Mucosa of gallbladder (tissue), 1 donor: ENCODE measurements around the gene RAP1A. TPM values are rescaled to one million over a fixed set of nuclear protein-coding genes. Genes with fewer than 3 reads are reported as not detected.
A peak's percentile ranks its signal among the peaks of the same experiment; 100 is the strongest.
"Not testable (repeated sequence)": the region's sequence is repeated elsewhere in the genome, so short reads cannot be mapped to it uniquely, and the experiment has no call there.

ENCODE experiments used
- DNase-seq: peaks from one replicate; pipeline ENCODE4 v3.0.0-alpha.2; 2020; ENCODE audit warnings: low spot score
- total RNA-seq: library from RNA; stranded (reverse); gene quantifications from one replicate; pipeline ENCODE4 v1.2.1, GENCODE V29; 2021
- donor health status: DM: no; HTN: no; CAD: no.

The RAP1A gene
- total RNA-seq, 1 donor from 2014 or later: 93.0 TPM

DNA sequence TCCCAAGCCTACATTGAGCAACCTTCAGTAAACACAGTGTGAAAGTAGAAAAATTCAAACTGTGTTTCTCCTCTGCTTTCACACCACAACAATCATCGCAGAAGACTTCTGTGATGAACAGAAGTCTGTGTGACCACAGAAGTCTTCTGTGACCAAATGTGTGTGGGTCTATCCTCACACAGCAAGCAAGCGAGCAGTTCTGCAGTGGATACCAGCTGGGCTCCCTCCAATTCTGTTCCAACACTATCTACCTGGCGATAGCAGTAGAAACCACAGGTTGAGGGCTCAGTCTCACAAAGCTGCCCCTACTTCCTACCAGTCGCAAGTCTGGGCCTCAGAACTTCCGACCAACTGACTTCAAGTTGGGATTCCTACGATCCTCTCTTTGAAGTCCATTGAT lies 21.0 kb upstream of the RAP1A start:
- no peak for DNase-seq

DNA sequence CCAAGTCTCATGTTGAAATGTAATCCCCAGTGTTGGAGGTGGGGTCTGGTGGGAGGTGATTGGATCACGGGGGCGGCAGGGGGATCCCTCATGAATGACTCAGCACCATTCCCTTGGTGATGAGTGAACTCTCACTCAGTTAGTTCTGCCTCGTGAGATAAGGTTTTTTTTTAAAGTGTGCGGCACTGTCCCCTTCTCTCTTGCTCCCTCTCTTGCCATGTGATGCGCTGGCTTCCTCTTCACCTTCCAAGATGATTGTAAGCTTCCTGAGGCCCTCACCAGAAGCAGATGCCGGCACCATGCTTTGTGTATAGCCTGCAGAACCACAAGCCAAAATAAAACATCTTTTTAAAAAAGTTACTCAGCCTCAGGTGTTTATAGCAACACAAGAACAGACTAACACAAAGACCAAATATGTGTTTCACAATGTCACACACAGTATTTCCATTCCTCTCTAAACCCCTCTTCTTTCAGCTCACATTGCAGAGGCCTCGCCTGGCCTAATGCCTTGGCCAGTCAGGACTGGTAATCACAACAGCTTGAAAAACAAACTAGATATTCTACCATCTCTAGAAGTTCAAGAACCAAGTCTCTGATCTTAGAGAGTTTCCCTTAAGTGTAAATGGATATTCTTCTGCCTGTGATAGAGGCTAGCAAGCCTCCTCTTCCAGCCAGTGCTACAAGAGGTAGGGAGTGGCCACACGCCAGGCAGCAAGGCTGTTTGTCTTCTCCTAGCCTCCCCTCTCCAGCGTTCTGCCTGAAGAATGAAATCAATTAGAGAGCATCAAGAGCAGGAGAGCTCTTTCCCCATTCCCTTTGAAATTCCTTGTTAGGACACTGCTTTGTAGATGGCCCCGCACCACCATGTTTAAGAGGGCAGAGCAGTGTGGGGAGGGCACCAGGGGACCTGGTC lies 19.6 kb upstream of the RAP1A start:
- DNase-seq: no peak

DNA sequence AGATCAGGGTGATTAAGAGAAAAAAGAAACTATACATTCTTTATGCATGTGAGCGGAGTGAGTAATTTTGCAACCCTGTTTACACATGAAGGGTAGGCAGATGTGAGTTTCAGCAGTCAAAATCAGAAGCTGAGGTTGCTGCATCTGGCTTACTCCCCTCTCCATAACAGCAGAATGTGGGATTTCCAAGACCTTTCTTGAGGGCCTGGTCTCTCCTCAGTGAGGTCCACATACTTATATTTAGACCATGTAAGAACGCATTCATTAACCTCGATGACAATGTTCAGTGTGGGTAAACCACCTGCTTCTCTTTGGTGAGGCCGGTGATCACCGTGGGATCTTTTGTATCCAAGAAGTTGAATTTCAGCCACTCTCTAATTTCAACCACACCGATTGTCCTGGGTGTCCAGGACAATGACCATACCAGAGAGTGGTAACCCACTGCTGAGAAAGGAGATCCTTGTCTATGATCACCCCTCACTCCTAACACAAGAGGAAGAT lies 18.7 kb upstream of the RAP1A start:
- DNase-seq: no peak

DNA sequence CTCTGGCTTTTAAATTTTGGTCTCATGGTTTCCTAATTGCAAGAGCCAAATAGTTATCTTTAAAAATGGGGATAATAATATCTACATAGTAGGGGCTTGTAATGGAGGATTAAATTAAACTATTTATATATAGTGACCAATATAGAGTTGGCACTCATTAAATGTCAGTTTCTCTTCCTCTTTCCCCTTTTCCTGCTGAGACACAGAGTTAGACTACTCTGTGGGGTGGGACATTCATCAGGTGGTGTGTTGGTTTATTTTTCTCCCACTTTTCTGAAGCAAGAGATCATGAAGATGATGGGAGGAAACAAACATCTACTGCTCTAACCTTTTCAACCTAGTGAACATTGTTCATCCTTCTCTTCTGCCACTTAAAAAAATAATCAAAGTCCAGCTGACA lies 17.3 kb upstream of the RAP1A start:
- DNase-seq: no peak

DNA sequence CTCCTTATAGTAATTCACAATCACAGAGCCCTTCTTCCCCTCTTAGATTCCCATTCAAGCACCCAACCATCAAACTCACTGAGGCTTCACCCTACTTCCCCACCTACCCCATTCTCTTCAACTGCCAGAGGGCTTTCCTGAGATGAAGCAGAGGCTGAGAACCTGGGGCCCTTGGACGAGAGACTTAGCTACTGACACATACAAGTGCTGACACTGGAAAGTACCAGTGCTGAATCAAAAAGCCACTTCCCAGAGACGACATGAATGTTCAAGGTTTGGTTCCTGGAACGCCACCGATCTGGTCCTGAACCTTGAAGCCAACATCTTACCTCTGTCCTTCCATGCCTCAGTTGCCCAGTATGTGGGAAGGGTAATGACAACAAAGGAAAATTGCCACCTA lies 16.6 kb upstream of the RAP1A start:
- no peak for DNase-seq

GRCh38 chr1:111603979-111604378 lies 15.6 kb upstream of the RAP1A start:
- peak; percentile 48 for DNase-seq

- no peak for DNase-seq
Measured at GRCh38 chr1:111604931-111605330, 14.7 kb upstream of the RAP1A start.

GRCh38 chr1:111605576-111605975 lies 14.0 kb upstream of the RAP1A start:
- DNase-seq: no peak

DNA sequence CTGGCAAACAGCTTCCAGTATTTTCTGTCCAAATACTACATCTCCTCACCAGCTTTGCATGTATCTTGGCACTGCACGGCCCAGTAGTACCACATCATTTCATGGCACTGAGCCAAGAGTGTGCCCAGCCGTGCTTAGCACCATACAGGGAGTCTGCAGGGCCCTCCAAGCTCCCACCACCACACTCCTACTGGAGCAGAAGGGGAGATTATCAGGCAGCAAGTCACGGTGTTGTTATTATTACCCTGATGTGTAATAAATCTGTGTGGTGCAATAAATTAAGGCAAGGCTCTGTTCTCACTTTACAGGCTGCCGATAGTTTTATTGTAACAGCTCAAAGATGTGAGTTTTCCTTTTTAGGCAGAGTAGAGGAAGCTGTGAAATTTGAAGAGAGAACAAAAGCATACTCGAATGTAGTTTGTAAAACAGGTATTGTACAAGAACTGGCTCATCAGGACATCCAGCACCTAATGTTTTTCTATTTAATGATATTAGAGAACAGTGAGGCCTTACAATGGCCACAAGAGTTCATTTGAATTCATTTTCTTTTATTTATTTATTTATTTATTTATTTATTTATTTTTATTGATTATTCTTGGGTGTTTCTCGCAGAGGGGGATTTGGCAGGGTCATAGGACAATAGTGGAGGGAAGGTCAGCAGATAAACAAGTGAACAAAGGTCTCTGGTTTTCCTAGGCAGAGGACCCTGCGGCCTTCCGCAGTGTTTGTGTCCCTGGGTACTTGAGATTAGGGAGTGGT lies 13.0 kb upstream of the RAP1A start:
- not testable (repeated sequence) for DNase-seq

- not testable (repeated sequence) for DNase-seq
Measured at GRCh38 chr1:111608528-111608927, 11.1 kb upstream of the RAP1A start.

DNA sequence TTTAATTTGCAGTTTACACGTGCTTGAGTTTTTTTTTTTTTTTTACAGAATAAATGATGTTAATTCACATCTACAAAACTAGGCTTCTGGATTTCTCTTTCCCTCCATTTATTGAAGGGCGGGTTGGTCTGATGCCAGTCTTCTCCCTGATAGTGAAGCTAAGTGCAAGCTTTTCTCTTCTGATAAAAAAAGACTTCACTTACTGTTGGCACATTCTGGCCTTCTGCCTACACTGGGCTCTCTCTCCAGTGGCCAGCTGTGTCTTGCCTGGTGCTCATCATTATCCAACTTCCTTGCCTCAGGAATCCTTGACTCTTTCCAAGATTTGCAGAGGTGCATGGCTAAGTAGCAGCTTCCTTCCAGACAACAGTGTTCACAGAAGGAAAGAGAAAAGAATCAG lies 7.6 kb upstream of the RAP1A start:
- no peak for DNase-seq

DNA sequence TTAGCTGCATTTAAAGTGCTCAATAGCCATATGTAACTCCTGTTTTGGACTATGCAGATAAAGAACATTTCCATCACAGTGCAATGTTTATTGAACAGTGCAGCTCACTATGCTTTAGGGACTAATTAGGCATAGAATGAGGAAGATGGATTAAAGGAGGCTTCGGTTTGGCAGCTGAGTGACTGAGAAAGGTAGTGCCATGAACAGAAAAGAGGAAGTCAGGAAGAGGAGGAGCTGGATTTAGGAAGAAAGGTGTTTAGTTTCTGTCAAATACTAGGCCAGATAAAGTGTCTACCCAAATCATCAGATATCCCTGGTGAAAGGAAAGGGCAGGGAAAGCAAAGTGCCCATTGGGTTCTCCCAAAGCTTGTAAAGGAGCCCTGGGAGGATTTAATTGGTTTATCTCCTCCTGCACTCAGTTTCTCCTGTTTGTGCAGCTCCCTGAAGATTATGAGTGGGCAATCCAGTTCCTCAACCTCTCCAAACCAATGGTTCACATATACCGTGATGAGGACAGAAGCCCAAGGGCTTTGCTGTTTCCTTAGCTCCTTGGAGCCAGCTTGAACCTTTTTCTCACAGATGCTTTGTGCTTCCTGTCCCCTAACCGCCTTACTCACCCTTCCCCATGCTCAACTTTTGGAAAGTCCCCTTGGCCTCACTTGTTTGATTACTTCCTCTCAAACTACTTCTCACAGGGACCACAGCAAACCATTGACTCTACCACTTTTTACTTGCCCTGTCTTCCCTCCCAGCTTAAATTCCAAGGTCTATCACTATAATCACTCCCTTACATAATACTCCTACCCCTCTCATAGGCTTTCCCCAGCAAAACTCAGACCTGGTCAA lies 3.5 kb upstream of the RAP1A start:
- DNase-seq: no peak

DNA sequence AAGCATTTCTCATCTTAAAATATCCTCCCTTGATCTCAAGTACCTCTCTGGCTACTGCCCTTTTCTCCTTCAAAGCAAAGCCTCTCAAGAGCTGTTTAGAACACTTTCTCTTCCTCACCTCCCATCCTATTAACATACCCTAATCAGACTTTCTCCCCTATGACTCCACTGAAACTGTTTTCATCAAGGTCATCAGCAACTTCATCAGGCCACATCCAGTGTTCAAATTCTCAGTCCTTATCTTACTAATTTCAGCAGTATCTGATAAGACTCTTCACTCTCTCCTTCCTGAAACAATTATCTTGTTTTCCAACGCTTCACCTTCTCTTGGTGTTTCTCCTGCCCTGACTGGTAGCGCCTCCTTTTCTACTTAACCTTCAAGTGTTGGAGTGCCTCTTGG lies 1.5 kb upstream of the RAP1A start:
- DNase-seq: no peak

- DNase-seq: no peak
Measured at GRCh38 chr1:111618961-111619634, 491 bp upstream of the RAP1A start.

GRCh38 chr1:111620441-111620971 lies 917 bp downstream of the RAP1A start:
- DNase-seq: no peak

DNA sequence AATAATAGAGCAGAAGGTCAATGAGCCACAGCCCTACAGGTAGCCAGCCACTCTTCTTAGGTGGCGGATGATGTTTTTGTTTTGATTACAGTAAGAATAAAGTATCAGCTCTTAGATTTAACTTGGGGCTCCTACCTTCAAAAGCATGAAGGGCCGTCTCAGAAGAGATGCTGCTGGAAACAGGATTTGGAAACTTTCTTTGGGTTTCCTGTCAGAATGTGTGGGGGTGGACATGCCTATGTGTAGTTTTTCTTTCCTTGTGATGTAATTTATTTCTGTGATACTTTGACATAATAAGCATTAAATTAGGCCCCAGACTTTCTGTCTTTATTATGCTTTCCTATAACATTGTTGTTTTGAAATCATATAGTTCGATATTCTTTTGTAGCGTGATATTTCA lies 1.5 kb downstream of the RAP1A start:
- DNase-seq: no peak

DNA sequence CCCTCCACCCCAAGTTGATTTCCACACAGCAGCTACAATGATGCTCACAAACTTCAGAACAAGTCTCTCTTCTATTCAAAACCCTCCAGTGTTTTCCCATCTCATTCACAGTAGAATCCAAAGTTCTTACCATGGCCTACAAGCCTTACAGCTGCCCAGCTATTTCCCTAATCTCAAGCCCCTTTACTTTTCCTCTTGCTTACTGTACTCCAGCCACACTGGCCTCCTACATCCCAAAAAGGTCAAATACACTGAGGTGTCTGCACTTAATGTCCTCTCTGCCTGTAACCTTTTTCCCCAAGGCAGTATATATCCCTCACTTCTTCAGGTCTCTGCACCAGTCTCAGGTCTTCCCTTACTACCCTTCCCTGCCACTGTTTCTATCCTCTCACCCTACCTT lies 2.6 kb downstream of the RAP1A start:
- DNase-seq: no peak

GRCh38 chr1:111624382-111624781 lies 4.8 kb downstream of the RAP1A start:
- no peak for DNase-seq

DNA sequence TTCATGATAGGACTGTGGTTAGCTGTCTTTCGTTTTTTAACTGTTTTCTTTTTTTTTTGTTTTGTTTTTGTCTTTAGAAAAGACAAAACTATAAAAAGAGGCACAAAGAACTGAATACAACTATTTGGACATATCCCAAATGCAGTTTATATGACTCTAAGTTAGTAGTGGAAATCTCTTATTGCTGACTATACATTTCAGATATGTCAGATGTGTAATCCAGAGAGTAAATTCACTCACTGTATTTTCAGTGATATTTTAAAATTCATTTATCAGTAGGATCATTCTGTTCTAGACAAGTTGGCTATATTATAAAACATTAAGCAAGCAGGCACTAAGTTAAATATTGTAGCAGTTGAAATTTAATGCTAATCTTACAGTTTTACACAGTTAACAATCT lies 5.7 kb downstream of the RAP1A start:
- no peak for DNase-seq

- DNase-seq: no peak
Measured at GRCh38 chr1:111628153-111628552, 8.6 kb downstream of the RAP1A start.
